ENCODE measurements around the gene ZDHHC14. TPM values are rescaled to one million over a fixed set of nuclear protein-coding genes. Genes with fewer than 3 reads are reported as not detected.
A peak's percentile ranks its signal among the peaks of the same experiment; 100 is the strongest.
"Not testable (repeated sequence)": the region's sequence is repeated elsewhere in the genome, so short reads cannot be mapped to it uniquely, and the experiment has no call there.

Gene ZDHHC14
- total RNA-seq, result 23.5 TPM

DNA sequence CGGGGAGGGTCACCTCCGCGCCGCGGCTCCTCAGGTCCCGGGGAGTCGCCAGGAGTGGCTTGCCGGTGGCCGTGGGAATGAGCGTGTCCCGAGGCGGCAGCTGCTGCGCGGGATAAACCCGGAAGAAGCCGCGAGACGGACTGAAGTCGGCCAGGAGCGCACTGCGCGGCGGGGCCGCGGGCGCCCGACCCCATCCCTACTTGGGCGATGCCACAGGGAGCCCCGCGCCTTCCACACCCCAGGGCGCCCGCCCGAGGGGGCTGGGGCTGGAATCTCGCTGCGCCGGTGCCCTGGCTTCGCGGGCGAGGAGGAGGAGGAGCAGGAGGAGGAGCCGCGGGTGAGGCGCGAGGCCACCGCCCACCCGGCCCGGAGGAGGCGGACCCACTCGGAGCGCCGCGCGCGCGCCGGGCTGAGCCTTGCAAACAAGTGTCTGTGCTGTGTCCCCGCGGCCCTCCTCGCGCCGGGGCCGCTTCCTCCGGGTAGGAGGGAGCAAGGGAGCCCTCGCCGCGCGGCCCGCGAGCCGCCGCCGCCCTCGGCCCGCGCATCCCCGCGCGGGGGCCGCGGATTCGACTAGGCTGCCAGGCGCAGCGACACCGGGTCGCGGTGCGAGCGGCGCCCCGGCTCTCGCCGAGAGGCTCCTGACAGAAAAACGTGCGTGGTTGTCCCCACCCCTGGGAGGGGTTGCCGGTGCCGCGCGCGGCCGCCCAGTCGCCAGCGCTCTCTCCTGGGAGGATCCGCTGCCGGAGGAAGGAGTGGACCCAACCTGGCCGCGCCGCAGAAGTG is at the start of gene ZDHHC14:
Gene ZDHHC14 (plus strand): TSS at position 412 of the 783 bp plus-strand sequence.
- peak; percentile 92 for DNase-seq (ENCODE audit: low spot score)

DNA sequence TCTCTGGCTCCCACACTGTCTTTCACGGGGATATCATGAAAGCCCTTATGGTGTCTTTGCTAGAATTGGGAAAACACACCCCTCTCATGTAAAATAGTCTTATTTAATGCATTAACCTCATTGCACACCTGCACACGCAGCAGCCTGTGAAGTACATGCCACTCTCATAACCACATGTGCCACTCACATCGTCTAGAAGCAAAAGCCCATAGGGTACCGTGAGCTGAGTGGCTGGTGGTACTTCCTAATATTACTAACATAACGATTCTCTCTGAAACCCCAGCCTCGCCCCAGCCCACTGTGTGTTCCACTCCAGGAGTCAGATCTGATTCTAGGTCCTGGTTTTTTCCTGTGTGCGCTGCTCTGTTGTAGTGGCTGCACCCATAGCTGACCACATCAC is 48.2 kb upstream of the ZDHHC14 start:
- DNase-seq (ENCODE audit: low spot score), result no peak

DNA sequence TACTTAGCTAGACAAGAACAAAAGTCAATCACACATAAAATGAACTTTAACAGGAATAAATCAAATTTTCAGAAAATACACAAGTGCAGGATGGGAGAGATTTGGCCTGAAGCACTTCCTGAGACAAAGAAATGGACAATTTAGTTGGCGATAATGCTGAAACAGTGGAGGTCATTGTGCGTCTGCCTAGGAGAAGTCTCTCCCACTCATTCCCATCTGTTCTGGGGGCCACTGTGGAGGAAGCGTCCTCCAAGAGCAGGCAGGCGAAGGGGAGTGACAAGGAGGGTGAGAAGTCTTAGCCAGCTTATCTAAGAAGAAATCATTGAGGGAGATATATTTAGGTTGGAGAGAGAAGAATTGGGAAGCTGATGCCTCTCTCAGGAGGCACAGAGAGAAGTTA is 47.5 kb upstream of the ZDHHC14 start:
- no peak for DNase-seq (ENCODE audit: low spot score)

DNA sequence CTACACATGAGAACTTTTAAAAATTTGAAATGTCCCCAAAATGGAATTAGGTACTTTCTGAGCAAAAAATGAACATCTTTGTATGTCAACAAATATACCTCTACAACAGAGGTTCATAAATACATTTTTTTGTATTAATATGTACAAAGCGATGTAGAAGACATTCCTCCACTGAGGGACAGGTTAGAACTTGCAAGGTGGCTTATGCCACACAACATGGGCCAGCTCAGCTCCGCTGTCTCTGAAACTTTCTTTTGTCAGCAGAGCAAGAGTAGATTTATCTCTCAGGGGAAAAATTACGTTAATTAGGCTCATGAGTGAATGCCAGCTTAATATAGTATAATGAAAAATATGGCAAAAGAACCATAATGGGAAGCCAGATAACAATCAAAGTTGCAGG is 47.0 kb upstream of the ZDHHC14 start:
- no peak for DNase-seq (ENCODE audit: low spot score)

DNA sequence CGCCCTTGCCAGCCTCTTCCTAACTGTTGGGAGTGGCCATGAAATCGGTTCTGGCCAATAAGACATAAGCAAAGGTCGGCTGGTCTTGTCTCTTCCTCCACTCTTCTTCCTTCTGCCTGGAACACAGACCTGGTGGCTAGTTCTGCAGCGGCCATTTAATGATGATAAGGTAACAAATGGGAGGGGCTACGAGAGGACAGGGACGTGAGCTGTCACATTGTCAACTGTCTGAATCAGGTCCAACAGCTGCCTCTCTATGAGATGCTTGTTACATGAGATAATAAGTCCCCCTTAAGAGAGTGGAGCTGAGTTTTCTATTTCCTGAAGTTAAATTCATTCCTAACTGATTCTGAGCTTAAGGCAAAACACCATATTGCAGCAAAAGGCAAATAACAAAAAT is 45.2 kb upstream of the ZDHHC14 start:
- DNase-seq (ENCODE audit: low spot score), result no peak

DNA sequence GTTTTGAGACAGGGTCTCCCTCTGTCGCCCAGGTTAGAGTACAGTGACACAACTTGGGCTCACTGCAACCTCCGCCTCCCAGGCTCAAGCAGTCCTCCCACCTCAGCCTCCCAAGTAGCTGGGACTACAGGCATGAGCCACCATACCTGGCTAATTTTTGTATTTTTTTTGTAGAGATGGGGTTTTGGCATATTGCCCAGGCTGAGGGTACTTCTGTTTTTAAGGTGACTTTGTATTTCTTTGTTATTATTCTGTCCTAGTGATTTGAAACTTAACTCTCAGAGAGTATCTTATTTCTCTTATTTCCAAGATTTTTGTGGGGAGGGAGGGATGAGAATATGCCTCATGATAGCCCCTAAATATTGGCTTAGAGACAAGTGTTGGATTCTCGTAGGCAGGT is 43.7 kb upstream of the ZDHHC14 start:
- not testable (repeated sequence) for DNase-seq (ENCODE audit: low spot score)

DNA sequence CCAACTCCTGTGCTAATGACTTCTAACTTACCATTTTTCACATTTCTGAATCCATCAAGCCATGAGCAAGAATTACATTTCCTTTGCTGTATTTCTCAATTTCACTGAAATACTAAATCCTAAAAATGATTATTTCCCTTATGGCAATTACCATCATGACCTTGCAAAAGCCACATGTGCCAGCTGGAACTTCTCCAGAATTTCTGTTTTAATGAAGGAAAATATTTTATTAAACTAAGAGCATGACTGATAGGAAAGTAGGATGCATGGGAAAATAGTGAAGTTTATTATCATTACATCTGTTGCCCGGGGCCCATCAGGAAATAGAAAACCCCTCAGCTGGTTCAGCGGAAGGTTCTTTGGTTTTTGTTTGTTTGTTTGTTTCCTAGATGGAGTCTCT is 43.2 kb upstream of the ZDHHC14 start:
- DNase-seq (ENCODE audit: low spot score), result no peak

DNA sequence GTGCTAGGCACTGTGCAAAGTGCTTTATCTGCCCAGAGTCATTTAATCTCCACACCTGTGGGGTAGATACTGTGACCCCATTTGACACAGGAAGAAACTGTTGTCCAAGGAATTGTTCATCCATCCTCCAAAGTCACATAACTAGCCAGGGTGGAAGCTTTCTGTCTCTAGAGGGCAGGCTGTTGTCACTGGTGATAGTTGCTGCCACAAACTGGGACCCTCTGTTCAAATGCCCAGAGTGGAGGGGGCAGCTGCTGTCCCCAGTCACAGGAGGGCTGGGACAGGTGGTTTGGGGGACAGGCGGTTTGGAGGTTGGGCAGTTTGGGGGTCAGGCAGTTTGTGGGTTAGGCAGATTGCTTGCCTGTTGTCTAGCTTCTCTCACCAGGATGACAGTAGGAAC is 41.6 kb upstream of the ZDHHC14 start:
- no peak for DNase-seq (ENCODE audit: low spot score)

DNA sequence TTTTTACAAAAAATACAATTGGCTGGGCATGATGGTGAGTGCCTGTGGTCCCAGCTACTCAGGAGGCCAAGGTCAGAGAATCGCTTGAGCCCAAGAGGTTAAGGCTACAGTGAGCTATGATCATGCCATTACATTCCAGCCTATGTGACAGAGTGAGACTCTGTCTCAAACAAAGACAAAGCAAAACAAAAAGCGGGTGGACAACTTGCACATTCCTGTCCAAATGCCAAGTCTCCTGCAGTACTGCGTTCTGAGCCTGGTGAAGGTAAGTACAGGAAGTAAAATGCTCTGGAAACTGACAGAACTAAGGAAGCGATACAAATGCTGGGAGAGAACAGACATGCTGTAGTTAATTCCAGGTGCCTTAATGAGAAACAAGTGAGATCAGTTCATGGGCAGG is 37.3 kb upstream of the ZDHHC14 start:
- no peak for DNase-seq (ENCODE audit: low spot score)

DNA sequence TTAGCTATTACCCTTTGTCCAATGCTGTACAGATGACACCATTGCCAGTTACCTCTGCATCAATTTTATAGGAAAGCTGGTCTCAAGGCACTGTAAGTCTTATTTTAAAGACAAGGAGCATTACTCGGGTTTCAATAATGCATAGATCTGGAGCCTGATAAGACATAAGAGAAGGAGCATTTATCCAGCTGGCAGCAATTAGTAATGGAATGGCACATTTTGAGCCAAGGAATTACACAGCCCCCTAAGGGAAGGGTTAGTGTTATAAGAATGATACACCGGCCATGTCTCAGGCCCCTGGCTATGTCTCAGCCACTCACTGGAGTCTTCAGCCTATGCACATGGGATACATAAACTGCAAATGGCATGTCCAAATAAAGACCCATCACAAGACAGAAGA is 34.6 kb upstream of the ZDHHC14 start:
- no peak for DNase-seq (ENCODE audit: low spot score)

DNA sequence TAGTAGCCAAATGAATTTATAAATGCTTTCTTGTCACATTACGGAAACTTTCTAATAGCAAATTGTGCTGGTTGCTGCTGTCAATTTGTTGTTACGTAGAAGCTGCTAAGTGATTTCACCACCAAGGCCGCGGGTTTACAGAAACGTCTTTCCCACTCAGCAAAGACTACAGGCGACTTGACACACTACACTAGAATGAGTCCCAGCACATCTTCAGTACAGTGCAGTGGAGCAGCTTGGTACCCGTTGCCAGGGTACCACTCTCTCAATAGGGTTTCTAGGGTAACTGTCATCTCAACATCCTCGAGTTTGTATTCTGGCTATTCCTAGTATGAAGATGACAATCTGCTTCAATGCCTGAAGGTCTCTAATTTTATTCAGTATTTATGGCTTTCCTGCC is 22.7 kb upstream of the ZDHHC14 start:
- no peak for DNase-seq (ENCODE audit: low spot score)

DNA sequence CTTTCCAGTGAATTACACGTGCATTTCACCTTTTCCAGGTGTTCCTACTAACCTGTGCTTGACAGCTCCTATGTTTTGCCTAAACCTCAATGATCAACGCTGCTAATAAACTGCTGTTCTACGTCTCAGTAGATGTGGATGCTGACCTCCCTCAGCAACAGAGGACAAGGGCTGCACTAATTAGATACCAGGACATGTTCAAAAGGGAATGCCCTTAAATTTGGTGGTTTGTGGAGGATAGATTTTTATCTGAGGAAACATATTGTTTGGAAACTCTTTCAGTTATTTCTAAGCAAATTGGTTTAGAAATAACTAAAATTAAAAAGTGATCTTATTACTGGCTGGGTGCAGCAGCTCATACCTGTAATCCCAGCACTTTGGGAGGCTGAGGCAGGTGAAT is 19.1 kb upstream of the ZDHHC14 start:
- no peak for DNase-seq (ENCODE audit: low spot score)

DNA sequence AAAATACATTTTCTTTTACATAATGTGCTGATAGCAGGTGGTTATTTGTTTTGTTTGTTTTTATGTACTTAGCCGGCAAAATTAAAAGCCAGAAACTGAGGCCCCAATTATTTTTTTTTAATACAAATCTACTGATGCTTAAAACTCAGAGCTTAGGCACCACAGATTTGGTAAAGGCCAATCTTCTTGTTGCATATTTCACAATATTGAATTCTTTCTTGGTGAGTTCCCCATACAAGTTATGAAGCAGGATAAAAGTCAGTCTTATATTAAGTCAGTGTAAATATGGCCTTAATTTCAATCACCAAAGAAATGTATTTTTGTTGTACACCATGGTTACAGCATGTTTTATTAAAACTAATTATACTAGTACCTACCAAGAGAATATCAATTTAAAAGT is 16.3 kb upstream of the ZDHHC14 start:
- no peak for DNase-seq (ENCODE audit: low spot score)

DNA sequence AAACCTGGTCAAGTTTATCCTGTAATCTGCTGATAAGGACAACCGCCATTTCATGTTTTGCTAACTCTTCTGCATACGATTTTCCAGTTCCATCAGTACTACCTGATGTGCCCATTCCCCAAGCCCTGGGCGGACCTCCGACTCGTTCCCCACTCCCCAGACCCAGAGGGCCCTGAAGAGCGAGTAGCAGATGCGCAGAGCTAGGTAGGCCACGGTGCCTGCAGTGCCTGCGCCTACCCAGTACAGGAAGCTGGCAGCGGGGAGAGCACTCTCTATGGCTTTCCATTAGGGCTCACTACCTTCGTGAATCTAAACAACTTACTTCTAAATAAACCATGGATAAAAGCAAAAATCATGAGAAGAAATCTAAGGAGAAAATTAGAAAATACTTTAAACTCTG is 14.3 kb upstream of the ZDHHC14 start:
- DNase-seq (ENCODE audit: low spot score), result no peak

DNA sequence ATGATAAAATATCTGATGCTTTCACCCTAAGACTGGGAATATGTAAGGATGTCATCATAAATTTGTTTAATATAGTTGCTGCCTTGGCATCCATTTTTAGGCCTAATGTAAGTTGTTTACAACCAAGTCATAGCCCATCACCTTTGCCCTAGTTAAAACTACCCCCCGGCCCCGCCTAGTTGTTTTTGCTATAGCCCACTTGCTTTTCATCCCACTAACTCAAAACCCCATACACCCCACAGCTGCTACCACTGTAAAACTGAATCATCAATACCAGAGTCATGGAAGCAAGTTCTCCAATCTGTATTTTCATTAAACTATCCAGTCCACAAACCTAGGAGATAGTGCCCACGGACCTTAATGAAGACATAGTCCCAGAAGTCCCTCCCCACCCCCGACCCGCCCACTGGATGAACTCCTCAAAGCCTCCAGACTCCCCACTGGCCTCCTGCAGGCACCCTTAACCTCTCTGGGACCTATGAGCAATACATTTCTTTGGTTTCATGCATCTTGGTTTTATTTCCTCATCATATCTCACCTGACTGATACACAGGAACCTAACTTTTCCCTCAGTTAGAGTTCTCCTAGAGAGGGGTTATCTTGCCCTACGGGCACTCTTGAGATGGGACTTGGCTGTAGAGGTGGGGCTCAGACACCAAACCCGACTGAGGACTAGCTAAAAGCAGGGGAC is 12.5 kb upstream of the ZDHHC14 start:
- DNase-seq (ENCODE audit: low spot score), result no peak

DNA sequence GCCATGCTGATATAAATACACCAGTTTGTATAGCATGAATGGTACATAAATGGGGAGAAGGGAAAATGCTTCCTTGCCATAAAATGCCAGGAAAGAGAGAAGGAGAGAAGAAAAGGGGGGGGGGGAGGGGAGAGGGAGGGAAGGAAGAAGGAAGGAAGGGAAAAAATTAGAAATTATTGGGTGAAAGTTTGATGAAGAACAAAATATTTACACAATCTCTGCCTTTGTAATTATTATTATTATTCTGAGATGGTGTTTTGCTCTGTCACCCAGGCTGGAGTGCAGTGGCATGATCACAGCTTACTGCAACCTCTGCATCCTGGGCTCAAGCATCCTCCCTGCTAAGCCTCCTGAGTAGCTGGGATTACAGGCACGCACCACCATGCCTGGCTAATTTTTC is 10.2 kb upstream of the ZDHHC14 start:
- no peak for DNase-seq (ENCODE audit: low spot score)

DNA sequence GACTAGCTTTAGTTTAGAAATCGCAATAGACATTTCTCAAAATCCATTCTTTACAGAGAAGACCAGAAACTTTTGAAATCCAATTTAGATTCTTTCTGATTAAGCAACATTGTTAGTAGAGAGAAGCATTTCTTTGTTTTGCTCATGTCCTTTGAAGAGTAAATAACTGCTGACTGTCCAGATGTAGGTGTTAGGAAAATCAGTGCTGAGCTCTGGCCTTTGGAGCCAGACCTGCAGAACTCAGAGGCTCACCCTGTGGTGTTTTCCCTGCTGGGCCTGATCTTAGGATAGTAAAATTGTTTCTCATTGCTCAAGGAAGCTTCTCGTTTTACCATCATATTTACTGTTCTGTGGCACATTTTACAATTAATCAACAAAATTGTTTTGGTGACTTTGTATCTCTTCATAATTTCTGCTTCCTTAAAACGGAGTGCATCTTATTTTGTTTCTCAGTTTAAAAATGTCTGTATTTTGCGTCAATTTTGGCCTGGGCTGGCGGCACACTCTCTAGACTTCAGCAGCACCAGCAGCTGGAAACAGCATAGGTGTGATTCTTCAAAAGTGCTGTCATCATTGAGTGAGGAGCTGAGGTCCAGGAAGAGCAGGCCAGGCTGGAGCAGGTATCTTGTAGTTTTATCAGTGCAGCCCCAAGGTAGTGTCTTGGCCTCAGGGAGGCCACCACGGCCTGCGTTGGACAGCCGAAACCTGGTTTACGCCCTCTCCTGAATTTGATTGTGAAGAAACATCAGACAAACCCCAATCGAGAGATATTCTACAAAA is 8.3 kb upstream of the ZDHHC14 start:
- no peak for DNase-seq (ENCODE audit: low spot score)

DNA sequence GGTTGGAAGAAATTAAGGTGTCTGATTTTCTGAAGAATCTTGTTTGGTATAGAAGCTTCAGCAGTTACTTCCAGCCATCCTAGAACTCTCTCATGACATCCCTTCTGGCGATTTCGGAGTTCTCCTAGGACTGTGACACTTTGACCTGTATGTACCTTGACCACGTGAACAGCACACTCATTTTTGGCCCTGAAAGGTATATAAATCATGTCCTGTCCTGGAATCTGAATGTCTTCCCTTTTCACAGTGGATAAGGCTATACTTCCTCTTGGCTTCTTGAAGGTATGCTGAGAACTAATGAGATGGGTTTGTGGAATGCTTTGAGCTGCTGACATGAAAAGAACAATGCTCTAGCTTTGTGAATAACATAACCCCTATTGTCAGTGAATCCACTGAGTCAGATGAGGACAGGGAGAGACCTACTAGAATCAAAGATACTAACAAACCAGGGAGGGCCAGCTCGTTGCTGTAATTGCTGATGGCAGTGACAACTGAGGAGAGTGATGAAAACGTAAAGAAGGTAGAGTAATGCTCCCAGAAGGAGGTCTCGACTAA is 6.0 kb upstream of the ZDHHC14 start:
- DNase-seq (ENCODE audit: low spot score), result no peak

DNA sequence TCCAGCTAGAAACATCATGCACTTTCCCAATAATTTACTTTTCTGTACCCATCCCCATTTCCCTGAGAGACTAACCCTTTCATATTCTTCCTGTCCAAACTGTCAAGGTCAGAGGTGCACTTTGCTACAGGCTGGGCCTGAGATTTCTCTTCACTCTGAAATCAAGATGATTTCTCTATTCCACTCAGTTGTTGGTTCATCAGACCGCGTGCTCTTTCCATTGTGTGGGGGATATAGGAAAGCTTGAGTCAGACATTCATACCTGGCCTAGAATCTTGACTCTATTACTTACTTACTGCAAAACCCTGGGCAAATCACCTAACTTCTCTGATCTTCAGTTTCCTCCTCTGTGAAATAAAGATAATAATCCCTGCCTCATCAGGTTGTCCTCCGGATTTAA is 4.7 kb upstream of the ZDHHC14 start:
- DNase-seq (ENCODE audit: low spot score), result no peak

DNA sequence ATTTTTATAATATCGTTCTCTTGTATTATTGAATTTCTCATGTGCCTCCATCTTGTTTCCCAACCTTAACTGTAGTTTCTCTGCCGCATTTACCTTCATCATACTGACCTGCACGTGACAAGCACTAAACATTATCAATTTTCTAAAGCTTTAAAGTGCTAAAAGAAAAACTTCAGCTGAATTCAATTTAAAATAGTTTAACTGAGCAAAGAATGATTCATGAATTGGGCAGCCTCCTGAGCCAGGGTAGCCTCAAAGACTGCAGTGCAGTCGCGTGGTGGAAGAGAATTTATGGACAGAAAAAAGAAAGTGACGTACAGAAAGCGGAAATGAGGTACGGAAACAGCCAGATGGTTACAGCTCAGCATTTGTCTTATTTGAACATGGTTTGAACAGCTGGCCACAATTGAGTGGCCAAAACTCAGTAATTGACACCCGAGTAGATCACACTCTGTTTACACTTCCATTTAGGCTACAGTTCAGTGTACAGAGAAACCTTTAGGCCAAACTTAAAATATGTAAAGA is 4.2 kb upstream of the ZDHHC14 start:
- DNase-seq (ENCODE audit: low spot score), result no peak

DNA sequence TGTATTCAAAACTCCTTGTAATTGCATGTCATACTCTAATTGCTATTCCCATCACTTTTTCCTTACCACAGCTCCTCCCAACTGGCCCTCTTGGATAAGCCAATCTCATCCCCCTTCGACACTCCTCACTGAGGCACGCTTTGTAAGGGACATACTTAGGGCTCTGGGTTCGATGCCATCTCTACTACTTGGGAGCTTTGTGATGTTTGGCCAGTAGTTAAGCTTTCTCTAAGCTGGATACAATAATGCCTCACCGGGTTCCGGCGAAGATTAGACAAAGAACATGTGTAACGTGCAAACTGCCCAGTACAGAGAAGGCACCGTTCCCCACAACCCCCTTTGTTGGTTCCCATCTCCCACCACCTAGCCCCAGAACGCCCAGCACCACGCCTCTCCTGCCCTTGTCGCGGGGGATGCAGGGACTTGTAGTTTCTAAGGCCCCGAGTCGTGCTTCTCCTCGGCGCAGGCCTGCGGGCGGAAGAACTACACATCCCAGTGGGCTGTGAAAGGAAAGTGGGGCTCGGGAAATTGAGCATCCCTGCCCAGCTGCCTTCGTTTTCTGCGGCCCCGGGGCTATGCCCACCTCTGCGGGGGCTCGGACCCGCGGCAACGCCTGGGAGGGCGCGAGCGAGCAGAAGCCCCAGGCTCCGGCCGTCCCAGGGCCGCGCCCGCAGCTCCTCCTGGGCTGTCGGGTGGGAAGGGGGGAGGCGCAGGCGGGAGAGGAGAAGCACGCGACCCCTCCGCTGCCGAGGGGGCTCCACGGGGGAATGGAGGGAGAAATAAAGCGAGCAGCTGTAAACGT is 1.1 kb upstream of the ZDHHC14 start:
- DNase-seq (ENCODE audit: low spot score), result peak; percentile 89

DNA sequence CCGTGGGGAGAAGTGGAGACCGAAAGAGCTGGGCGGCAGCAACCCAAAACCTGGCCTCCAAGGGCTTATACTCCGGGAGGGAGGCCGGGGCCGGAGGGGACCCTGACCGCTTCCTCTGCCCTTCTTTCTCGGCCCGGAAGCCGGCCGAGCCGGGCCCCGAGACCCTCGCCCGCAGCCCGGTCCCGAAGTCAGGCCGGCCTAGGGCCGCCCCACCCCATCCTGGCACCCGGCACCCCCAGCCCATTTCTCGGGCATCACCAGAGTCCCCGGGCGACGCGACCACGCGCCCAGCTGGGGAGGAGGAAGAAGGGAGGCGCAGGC is 572 bp upstream of the ZDHHC14 start:
- no peak for DNase-seq (ENCODE audit: low spot score)
